GM21717 (cell line): Measurements from ENCODE around the gene RNF220.

Experiments
- ATAC-seq: cut with Tn5 transposase; IDR thresholded peaks from one replicate; pipeline ENCODE4 v1.9.1; 2021; ENCODE audit warnings: mild to moderate bottlenecking, moderate library complexity; ENCODE audit not compliant: unreplicated experiment

The RNF220 gene

DNA sequence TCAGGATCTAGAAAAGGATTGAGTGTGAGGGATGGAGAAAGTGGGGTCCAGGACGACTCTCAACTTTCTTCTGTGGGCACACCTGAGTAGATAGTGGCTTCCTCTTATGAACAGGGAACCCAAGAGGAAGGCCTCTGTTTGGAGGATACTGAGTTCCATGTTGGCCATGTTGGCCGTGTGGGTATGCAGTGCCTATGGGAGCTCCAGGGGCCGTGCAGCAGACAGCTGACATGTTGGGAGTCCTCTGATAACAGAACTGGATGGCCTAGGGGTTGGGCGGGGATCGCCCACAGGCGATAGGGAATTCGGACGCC, 226.2 kb downstream of the RNF220 start:
- no peak for ATAC-seq

DNA sequence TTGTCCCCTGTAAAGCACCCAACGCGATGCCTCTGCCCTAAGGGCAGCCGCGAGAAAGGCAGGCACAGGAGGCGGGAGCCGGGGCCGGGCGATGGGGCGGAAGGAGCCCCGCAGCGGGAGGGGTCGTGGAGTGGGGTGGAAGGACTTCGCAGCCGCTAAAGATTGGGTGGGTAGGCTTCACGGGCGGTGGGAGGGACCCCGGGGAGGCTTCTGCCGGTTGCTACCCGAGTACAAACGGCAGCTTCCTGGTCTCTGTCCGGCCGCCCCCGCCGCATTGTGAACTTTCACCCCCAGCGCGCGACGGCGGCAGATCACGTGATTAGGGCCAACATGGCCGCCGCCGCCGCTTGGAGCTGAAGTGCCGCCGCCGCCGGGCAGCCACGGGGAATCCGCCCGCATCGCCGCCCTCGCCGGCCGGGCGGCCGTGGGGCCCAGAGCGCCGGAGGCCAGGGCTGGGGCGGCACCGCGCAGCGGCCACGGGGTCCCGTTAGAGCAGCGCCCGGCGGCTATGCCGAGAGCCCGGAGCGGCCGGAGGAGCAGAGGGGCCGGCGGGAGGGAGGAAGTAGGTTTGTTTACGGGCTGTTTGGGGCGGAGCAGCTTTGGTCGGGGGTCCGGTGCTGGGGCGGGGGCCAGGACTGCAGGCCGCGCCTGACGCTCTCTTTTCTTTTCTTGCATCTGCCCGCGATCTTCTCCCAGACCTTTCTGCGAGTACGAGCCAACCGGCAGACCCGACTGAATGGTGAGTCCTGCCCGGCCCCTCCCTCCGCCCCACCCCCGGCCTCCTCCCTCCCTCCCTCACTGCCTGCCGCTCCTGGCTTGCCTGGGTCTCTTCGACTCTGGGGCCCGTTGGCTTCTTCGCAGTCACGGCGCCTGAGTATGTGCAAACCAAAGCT, 226.8 kb downstream of the RNF220 start:
- ATAC-seq, result peak; percentile 67

DNA sequence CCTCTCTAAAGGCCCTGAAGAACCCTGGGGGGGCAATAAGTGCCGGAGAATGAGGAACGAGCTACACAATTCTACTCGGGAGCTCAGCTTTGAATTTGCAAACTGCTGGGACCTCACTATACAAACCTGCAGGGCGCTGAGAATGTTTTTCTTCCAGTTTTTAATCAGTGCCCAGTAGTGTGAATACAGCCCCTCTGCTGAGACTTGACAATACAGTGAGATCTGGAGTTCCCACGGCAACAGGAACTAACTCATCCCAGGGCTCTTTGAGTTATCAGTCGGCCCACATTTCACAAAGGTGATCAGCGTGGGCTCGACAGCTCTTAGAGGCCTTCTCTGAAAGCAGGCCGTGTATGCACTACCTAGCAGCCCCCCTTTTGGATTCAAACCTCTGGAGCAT, 227.5 kb downstream of the RNF220 start:
- no peak for ATAC-seq

DNA sequence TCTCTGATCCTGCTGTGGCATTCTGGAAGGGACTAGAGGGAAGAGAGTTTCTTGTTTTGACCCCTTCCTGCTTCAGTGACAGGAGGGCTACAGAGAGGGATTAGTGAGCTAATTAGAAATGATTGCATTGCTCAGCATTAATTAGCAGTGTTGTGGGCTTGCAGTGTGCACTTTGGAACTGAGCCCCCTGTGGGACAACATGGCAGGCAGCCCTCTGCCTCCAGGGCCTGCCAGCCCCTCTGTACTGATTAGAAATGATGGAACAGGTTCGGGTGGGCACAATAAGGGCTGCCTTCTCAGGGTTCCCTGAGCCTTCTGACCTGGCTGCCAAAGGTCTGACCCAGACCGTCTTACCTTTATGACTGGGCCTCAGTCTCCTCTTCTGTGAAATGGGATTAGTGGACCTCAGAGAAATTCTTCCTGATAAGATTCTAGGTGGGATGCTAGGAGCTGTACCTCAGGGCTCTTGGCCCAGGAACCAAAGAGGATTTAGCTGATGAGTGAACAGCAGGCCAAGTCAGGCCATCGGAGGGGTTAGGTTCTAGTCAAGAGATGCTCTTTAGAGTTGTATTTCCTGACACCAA, 229.6 kb downstream of the RNF220 start:
- ATAC-seq, result no peak

DNA sequence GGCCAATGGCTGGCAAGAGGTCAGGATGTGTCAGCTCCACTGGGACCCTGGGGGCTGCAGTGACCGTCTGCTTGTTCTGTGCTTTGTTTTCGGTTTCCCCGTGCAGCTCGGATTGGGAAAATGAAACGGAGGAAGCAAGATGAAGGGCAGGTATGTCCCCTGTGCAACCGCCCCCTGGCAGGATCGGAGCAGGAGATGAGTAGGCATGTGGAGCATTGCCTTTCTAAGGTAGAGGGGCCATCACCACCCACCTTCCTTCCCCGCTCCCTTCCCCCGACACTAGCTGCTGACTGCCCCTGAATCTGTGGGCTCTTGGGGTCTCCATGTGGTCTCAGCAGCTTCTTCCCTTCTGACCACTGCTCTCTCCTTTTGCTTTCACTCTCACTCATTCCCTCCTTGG, 230.4 kb downstream of the RNF220 start:
- ATAC-seq, result no peak

DNA sequence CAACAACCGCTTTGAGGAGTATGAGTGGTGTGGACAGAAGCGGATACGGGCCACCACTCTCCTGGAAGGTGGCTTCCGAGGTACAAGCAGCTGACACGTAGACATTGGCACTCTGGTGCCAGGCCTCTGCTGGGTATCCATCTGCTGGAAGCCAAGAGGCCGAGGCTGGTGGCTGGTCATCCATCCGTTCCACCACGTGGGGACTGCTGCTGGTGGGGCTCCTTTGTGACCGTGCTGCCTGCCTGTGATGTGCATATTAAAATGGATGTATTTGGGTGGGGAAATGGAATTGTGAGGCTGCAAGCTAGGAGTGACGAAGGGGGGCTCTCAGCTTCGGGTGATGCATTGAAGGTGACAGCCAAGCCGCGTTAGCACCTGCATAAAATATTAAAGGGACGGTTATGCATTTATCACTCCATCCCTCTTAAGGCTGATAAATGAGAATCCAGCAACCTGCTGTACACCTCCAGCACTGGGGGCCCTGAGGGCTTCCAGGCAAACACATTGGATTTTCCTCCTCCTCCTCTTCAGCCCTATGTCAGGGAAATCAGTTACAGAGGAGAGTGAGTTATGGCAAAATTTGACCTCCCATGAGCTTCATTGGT, 231.1 kb downstream of the RNF220 start:
- no peak for ATAC-seq

DNA sequence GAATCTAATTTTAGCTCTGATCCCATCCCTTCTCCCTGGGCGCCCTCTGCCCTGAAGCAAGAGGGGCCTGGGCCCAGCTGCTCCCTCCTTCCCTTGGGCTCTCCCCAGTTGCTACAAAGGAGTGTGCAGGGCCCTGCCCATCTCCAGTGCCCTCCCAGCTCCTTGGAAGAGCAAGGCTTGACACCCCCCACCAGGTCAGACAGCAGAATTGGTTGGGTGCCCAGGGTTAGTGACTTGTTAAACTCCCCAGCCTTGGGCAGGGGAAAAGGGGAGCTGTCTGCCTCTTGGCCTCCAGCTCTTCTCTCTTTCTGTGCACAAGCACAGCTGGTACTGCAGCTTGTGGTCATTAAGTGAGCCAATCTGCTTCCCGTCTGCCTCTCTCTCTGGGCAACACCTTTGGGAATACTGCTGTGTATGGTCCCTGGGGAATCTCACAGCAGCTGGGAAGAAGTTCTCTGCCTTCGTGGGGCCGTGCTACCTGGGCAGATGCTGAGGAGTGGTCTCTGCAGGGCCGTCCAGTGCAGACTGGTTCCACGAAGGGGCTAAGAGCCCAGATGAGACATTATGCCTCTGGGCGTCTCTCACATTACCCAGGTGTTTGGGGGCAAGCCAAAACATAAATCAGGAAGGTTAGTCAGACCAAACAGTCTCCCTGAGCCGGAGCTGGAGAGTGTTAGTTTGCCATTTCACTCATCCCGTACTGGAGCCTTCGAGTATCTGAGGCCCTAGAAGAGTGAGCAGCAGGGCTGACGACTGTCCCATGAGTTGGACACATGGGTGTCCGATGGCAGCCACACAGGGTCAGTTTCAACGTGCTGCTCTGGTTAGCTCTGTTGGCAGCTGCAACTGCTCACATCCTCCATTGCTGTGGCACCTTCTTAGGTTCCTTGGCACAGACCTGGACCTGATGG, 231.9 kb downstream of the RNF220 start:
- ATAC-seq, result no peak

DNA sequence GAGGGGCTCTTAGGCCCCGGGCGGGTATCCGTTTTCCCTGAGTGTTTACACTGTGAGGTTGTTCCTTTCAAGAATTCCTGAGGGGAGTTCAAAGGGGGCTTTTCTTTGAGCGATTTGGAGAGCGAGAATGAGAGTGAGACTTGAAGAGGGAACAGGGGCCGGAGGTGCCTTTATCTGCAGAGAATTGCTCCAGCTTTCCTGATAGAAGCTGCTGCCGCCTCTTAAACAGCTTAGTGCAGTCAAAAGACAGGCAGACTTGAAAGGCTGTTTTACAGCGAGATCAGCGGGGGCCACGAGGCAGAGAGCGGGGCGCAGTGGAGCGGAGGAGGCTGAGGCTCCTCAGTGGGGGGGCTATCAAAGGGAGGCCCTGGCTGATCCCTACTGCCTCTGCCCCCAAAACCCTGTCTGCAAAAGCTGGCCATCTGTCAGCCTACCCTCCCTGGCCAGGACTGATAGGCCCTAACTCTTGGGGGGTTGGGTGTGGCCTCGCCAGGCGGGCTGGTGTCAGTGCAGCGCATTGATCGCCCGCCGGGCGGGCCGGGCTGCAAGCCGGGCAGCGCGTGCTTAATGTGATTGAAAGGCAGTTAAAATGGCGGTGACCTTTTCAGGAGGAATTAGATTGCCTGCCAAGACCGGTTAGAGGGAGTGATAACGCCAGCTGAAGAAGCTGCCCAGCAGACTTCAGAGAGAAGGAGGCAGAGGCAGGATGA, 232.8 kb downstream of the RNF220 start:
- ATAC-seq, result no peak

DNA sequence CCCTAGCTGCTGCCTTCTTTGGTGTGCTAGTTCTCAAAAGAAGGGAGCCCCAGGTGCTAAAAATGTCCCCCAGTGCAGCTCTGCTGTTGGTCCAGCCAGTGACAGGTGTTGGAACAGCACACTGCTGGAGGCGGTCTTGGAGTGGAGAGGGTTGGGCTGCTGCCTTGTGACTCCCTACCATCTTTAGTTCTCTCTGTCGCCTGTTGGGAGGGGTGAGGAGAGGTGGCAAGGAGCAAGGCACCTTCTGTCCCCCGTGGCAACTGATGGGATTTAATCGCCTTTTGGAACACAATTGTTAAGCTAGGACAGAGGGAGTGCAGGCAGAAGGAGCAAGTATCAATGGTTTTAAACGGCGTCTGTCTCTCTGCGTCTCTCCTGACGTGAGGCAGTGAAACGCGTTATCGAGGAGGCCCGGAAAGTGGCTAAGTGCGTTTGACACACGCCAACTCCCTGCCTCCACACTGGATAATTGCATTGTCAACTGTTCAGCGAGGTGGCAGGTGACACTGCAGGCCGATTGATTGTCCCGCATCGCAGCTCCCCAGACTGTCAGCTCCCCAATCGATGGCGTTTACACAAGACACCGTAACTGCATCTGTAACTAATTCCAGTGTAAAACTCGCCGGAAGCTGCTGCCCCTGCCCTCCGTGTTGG, 235.3 kb downstream of the RNF220 start:
- no peak for ATAC-seq

DNA sequence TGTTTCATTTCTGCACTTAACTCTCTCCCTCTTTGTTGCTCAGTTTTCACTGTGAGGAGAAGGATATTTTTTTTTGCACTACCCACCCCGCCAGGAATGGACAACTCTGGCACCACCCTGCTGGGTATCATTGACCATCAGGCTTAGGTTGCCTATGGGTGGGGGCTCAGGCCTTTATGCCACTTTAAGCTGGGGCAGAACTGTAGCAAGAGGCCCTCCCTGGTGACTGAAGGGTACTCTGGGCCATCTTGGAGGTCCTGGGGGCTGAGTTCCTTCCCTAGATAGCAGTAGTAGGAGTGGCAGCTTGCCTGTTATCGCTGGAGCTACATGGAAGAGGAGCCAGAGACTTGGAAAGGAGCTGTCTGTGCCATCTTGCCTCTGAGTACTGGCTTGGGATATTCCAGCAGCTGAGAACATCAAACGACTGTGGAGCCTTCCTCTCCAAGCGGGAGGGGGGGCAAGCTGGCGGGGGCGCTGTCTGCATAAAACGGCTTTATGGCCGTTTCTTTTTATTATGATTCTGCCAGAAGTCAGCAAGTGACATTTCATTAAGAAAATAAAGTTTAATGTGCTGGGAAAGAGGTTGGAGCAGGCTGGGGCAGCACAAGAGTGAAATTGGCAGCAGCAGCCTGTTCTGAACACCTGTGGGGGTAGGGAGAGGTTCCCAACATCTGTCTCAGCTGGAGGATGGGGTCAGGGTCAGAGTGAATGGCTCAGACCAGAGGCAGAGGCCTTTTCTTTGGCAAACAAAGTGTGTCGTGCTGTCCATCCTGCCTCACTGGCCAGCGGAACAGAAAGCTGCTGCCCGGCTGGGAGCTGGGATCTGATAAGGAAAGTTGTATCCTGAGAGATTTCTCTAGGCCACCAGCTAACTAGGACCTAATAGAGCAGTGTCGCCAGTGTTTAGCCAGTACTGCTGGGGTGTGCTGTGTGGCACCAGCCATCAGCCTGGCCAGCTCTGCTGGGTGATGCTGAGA, 236.4 kb downstream of the RNF220 start:
- no peak for ATAC-seq

DNA sequence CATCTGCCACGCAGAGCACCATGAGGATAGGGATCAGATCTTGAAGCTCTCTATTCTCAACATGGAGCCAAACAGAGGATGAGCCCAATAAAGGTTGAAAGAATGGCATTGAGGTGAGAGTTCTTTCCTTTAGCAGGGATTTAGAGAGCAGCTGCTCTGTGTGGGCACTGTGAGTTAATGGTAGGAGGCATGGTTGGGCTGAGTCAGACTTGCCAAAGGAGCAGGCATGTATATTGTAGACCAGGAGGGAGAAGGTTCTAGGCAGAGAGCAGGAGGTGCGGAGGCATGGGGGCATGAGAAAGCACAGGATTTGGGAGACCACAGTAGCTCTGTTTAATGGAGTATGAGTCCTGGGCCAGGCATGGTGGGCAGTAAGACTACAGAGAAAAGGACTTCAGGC, 237.2 kb downstream of the RNF220 start:
- no peak for ATAC-seq

DNA sequence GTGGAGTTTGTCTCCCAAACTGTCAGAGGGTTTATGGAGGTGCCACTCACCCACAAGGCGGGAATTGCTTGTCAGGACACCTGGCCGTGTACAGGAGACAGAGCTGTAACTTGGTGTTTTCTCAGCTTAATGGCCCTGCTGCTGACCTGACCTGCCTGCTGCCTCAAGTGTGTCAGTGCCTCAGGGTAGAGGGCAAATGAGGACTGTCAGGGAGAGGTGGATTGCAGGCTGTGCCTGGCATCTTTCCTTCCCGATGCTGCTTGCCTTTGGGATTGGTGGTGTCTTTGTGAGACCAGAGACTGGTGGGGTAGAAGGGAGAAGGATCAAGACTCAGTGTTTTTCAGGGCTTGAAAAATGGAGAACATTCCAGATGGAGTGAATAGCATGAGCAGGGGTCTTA, 237.9 kb downstream of the RNF220 start:
- ATAC-seq, result no peak

DNA sequence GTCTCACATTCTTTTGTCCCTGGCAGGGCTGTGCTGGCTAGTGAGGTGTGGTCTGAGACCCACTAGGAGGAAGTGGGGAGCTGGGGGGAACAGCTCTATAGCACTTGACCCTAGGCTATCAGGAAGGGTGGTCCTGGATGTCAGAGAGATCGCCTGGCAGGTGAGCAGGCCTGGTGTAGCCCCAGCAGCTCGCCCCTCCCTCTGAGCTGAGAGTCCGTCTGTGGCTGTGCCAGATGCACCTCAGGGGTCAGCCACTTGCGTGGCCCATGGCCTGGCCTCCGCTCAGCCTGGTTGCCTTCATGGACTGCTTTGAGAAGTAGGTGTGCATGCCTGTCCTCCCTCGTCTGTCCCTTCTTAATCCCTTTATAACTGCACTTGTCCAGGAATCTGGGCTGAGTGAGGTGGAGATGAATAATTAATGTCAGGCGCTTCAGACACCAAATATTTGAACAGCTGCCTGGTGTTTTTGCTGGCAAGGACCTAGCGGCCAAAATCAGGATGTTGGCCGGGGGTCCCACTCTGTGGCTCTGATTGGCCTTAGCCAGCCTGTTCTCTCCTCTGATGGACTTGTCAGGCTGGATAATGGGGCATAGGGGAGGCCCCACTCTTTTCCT, 238.8 kb downstream of the RNF220 start:
- no peak for ATAC-seq

DNA sequence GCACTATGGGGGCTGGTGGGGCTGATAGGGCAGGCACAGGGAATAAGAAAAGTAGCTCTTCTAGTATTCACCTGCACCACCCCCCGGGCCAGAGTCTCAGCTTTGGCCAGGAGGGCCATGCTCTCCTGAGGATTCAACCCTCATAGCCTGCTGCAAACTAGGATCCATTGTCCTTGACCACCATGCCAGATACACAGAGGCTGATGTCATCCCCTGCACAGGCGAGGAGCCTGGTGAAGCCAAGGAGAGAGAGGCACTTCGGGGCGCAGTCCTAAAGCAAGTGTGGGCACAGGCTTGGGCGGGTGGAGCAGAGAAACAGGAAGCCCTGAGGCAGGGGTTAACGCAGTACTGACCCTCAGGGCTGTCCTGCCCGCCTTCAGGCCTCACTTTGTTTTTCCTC, 239.8 kb downstream of the RNF220 start:
- no peak for ATAC-seq

DNA sequence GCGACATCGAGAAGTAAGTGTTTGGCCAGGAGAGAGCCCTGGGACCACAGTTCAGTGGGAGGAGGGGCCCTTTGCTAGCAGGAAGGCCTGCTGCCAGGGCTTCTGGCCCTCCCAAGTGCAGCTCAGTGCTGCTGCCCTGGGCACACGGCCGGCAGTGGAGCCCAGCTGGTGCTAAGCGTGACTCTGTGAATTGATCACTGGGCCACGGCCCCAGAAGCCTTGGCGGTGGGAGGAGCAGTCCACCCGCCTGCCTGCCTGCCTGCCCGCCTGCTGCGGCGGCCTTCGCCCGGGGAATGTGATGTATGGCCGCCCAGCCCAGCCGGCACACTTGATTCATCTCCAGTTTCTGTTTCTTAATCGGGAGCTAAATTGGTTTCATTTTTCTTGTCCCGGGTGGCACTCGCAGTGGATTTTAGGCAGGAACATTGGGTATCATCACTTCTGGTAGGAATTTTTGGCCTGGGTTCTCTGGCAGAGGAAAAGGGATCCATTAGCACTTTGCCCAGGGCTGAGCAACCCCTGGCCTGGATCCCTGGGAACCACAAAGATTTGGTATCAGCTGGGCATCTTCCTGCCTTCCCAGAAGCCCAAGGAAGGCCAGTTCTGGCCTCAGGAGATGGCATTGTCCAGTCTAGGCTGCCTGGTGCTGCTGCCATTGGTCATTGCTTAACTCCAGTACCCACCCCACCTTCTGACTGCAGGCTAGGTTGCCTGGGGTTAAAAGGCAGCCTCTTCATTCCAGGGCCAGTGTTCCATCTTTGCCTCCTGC, 240.6 kb downstream of the RNF220 start:
- no peak for ATAC-seq

DNA sequence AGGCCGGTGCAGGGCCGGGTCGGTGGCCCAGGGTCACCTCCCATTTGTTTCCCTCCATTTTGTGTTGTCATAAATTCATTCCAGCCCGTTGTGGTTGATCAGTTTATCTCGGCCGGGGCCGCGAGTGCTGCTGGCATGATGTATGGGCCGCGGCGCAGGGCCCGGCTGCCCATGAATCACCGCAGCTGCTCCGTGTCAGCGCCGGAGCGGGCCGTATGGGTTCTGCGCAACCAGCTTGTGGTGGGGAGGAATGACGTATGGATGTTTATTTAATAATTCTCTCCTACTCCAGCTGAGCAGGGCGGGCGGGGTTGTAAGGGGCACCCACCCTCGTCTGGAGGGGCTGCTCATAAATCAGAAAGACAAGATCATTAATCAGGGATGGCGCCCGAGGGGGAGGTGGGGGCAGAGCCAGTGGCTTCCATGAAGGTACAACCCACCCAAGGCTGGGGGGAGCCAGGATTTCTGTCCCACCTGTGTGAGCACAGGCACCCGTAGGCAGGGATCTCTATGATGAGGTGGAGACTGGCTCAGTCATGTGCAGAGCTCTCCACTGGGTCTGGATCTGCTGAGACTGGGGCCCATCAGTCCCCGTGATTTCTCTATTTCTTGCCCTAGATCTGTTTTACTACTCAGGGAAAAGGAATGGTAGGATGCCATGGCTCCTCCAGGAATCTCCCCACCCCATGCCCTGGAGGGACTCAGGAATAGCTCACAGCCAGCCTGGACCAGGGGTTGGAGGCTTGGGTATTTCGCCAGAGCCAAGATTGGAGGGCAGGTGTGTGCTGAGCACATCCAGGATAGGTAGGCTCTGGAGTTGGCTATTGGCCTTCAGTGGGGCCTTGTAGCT, 241.4 kb downstream of the RNF220 start:
- no peak for ATAC-seq

DNA sequence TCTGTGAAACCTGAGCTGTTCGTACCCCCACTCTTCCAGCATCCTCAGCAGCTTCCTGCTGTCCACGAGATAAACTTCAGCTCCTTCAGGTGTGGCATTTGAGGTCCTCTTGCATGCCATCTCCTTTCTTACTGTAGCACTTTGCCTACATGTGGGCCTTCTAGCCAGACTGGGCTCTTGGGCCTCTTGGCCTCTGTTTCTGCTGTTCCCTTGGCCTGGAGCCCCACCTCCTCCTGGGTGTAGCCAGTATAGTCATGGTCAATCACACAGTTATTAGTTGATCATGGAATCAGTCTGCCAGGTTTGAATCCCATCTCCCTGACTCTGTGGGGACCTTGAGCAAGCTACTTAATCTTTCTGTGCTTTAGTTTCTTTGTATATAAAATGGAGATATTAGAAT, 242.8 kb downstream of the RNF220 start:
- no peak for ATAC-seq
